Panc1 (cell line): ENCODE results near the gene FCHSD2.

Source experiments
- CTCF ChIP-seq: fragments of 450-650 bp; IDR thresholded peaks from 2 replicates; pipeline ENCODE4 v1.5.1; 2017; ENCODE audit warnings: mild to moderate bottlenecking
- POLR2AphosphoS5 ChIP-seq: IDR thresholded peaks from 2 replicates; pipeline ENCODE4 v1.6.1; 2012; ENCODE audit warnings: mild to moderate bottlenecking, low read depth, low read length, moderate library complexity
- TF ChIP-seq, protein P1 (sequence below), 2 experiments: IDR thresholded peaks; 2 replicates each; pipeline ENCODE4 v1.6.1; 2011 to 2012; ENCODE audit warnings: low read depth in 2 of 2, control low read depth in 1 of 2, low read length in 1 of 2, mild to moderate bottlenecking in 1 of 2, moderate library complexity in 1 of 2; ENCODE audit not compliant: insufficient read depth in 1 of 2

DNA sequence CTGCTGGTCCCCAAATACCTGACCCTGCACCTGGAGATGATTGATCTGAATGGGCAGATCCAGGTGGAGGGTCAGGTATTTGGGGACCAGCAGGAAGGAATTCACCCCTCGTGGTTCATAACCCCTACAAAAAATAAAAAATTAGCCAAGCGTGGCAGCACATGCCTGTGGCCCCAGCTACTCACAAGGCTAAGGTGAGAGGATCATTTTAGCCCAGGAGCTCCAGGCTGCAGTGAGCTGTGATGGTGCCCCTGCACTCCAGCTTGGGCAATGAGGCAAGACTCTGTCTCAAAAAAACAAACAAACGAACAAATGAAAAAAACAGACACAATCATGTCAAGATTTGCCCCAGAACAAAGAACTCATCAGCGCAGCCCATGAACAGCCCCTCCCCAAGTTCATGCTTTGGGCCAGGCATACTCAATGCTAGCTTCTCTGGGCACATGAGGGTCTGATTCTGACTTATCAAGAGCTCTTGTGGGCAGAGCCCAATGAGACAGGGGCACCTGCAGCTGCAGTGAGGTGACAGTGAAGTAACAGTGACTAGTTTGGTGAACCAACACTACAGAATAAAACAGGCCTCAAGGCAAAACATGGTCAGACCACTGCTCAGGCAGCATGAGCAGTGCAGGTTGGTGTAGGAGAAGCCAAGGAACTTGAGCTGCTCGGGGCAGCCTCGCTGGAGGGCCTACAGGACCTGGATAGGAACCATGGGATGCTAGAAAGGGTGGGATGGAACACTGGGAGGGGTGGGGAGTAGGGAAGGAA is 10.2 kb upstream of the FCHSD2 start:
- no peak for TF ChIP-seq POLR2AphosphoS5
- TF ChIP-seq CTCF = no peak
- TF ChIP-seq, protein P1, sequence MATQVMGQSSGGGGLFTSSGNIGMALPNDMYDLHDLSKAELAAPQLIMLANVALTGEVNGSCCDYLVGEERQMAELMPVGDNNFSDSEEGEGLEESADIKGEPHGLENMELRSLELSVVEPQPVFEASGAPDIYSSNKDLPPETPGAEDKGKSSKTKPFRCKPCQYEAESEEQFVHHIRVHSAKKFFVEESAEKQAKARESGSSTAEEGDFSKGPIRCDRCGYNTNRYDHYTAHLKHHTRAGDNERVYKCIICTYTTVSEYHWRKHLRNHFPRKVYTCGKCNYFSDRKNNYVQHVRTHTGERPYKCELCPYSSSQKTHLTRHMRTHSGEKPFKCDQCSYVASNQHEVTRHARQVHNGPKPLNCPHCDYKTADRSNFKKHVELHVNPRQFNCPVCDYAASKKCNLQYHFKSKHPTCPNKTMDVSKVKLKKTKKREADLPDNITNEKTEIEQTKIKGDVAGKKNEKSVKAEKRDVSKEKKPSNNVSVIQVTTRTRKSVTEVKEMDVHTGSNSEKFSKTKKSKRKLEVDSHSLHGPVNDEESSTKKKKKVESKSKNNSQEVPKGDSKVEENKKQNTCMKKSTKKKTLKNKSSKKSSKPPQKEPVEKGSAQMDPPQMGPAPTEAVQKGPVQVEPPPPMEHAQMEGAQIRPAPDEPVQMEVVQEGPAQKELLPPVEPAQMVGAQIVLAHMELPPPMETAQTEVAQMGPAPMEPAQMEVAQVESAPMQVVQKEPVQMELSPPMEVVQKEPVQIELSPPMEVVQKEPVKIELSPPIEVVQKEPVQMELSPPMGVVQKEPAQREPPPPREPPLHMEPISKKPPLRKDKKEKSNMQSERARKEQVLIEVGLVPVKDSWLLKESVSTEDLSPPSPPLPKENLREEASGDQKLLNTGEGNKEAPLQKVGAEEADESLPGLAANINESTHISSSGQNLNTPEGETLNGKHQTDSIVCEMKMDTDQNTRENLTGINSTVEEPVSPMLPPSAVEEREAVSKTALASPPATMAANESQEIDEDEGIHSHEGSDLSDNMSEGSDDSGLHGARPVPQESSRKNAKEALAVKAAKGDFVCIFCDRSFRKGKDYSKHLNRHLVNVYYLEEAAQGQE (IDR thresholded peaks at IDR 0.05; ENCODE audit: insufficient read depth in 1 of 2, low read depth in 2 of 2, low read length in 1 of 2) = no peak
